Progenitor cell of endocrine pancreas (in vitro differentiated cells): ENCODE measurements around the gene ABITRAM. TPM values are rescaled to one million over a fixed set of nuclear protein-coding genes. Genes with fewer than 3 reads are reported as not detected.
"Not testable (repeated sequence)": the region's sequence is repeated elsewhere in the genome, so short reads cannot be mapped to it uniquely, and the experiment has no call there.

Source experiments
- DNase-seq: peaks from one replicate; pipeline ENCODE4 v3.0.0; 2021; ENCODE audit warnings: low spot score; ENCODE audit not compliant: unreplicated experiment
- H3K27ac Mint-ChIP-seq: 2 replicates; pipeline ENCODE4 v1.8.0; 2021; ENCODE audit warnings: mild to moderate bottlenecking, moderate library complexity, mixed read lengths
- H3K27me3 Mint-ChIP-seq: 2 replicates; pipeline ENCODE4 v1.8.0; 2021; ENCODE audit warnings: mixed read lengths
- H3K36me3 Mint-ChIP-seq: 2 replicates; pipeline ENCODE4 v1.8.0; 2022; ENCODE audit warnings: mixed read lengths; ENCODE audit not compliant: insufficient read depth
- H3K4me1 Mint-ChIP-seq: 2 replicates; pipeline ENCODE4 v1.8.0; 2021; ENCODE audit warnings: low read depth, mixed read lengths
- H3K4me3 Mint-ChIP-seq: 2 replicates; pipeline ENCODE4 v1.8.0; 2021; ENCODE audit warnings: low read depth, mild to moderate bottlenecking, moderate library complexity, mixed read lengths
- H3K9me3 Mint-ChIP-seq: 2 replicates; pipeline ENCODE4 v1.8.0; 2021; ENCODE audit warnings: low read depth, mixed read lengths
- total RNA-seq: library from RNA; stranded (reverse); gene quantifications from 2 replicates; pipeline ENCODE4 v1.2.1, GENCODE V29; 2021
- TF ChIP-seq, protein P1 (sequence below): fragments of 200-600 bp; sonication (generic); IDR thresholded peaks from one replicate; pipeline ENCODE4 v1.5.0; 2021; ENCODE audit warnings: antibody characterized with exemption, mild to moderate bottlenecking; ENCODE audit not compliant: unreplicated experiment

Gene ABITRAM
- total RNA-seq, 1 donor from 2014 or later = 14.7 TPM

GRCh38 chr9:108961151-108961550, 27.0 kb downstream of the ABITRAM start:
- H3K36me3 Mint-ChIP-seq = peaks cover 11% of the 10 kb centered on the region
- H3K27me3 Mint-ChIP-seq = no peaks in the 10 kb centered on the region
- TF ChIP-seq, protein P1, sequence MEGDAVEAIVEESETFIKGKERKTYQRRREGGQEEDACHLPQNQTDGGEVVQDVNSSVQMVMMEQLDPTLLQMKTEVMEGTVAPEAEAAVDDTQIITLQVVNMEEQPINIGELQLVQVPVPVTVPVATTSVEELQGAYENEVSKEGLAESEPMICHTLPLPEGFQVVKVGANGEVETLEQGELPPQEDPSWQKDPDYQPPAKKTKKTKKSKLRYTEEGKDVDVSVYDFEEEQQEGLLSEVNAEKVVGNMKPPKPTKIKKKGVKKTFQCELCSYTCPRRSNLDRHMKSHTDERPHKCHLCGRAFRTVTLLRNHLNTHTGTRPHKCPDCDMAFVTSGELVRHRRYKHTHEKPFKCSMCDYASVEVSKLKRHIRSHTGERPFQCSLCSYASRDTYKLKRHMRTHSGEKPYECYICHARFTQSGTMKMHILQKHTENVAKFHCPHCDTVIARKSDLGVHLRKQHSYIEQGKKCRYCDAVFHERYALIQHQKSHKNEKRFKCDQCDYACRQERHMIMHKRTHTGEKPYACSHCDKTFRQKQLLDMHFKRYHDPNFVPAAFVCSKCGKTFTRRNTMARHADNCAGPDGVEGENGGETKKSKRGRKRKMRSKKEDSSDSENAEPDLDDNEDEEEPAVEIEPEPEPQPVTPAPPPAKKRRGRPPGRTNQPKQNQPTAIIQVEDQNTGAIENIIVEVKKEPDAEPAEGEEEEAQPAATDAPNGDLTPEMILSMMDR = no peak
- no peaks in the 10 kb centered on the region for H3K9me3 Mint-ChIP-seq
- H3K27ac Mint-ChIP-seq = no peak overlapping the region
- H3K4me3 Mint-ChIP-seq = no peak overlapping the region
- no peaks in the 10 kb centered on the region for H3K4me1 Mint-ChIP-seq
- DNase-seq = no peak

DNA sequence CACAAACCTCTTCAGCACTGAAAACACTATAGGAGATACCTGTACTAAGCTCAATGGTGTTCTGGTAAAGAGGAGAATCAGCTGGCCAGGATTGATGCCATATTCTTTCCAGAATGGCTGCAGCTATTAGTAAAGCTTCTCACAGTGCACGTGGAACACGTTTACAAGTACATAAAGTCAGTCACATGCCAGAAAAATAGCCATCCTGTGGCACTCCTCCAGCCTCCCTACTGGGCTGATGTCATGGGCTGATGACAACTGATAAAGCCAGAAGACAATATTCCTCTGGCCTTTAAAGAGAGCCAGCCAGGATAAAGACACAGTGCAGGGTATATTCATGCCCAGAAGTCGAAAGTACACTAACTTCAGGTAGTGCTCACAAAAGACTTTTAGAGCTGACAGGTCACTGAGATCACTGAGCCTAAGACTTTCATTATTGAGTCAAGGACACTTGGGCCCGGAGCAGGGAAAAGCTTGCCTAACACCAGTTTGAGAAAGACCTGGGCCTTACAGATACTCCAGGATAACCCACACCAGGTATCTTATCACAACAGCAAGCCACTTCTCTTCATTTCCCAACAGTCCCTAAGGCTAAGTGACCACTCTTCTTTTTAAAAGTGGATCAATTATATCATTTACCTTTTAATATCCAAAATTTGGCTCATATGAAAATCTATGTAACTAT, 29.4 kb downstream of the ABITRAM start:
- TF ChIP-seq, protein P1 = no peak
- H3K27me3 Mint-ChIP-seq = no peaks in the 10 kb centered on the region
- H3K4me3 Mint-ChIP-seq = no peak overlapping the region
- H3K4me1 Mint-ChIP-seq = no peaks in the 10 kb centered on the region
- H3K9me3 Mint-ChIP-seq = no peaks in the 10 kb centered on the region
- no peak overlapping the region for H3K27ac Mint-ChIP-seq
- peaks cover 9% of the 10 kb centered on the region for H3K36me3 Mint-ChIP-seq
- DNase-seq = no peak

- H3K4me1 Mint-ChIP-seq = no peaks in the 10 kb centered on the region
- no peaks in the 10 kb centered on the region for H3K9me3 Mint-ChIP-seq
- H3K36me3 Mint-ChIP-seq = peaks cover 20% of the 10 kb centered on the region
- DNase-seq = no peak
- H3K27ac Mint-ChIP-seq = no peak overlapping the region
- H3K27me3 Mint-ChIP-seq = no peaks in the 10 kb centered on the region
- H3K4me3 Mint-ChIP-seq = no peak overlapping the region
- TF ChIP-seq, protein P1 = no peak
Measured at GRCh38 chr9:108967916-108968315, 33.7 kb downstream of the ABITRAM start.

- not testable (repeated sequence) for H3K27me3 Mint-ChIP-seq, H3K9me3 Mint-ChIP-seq, H3K27ac Mint-ChIP-seq, H3K4me3 Mint-ChIP-seq, H3K4me1 Mint-ChIP-seq, DNase-seq
- peaks cover 24% of the 10 kb centered on the region for H3K36me3 Mint-ChIP-seq
Measured at GRCh38 chr9:108971392-108971791, 37.2 kb downstream of the ABITRAM start.

- Mint-ChIP-seq H3K9me3 (no peaks in the 10 kb centered on the region), H3K27ac (no peak overlapping the region), H3K36me3 (peaks cover 26% of the 10 kb centered on the region), H3K27me3 (no peaks in the 10 kb centered on the region), H3K4me3 (no peak overlapping the region), H3K4me1 (no peaks in the 10 kb centered on the region)
- DNase-seq = no peak
- TF ChIP-seq, protein P1 = no peak
Measured at GRCh38 chr9:108972186-108972585, 38.0 kb downstream of the ABITRAM start.

DNA sequence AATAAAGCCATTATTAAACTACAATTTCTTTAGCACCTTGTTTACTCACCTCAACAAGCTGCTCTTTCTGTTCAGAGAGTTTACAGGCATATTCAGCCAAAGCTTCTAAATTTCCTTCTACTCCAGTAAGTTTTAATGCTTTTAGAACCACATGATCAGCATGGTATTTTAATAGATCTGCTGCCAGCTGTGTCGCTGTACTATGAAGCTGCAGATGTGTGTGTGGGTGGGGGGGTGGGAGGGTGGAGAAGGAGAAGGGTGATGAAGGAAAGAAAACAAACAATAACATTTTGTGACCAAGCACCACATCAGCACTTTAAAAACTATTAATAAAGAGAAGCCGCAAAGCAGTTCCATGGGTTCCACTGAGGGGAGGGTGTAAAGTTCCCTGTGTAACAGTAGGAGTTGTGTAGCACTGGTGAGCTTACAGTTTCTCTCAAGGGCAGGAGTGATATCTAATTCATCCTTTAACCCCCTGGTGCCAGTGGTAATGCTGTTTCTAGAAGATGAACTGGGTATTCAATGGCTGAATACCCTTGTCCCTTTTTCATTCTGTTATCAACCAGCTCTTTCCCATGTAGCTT, 38.5 kb downstream of the ABITRAM start:
- Mint-ChIP-seq H3K4me3 (no peak overlapping the region), H3K36me3 (peaks cover 26% of the 10 kb centered on the region), H3K27ac (no peak overlapping the region), H3K4me1 (no peaks in the 10 kb centered on the region), H3K27me3 (no peaks in the 10 kb centered on the region), H3K9me3 (no peaks in the 10 kb centered on the region)
- TF ChIP-seq, protein P1 = no peak
- no peak for DNase-seq
